GM18505 (cell line): Measurements from ENCODE around the gene LRRC28.
"Not testable (repeated sequence)": the region's sequence is repeated elsewhere in the genome, so short reads cannot be mapped to it uniquely, and the experiment has no call there.

Experiments used
- ATAC-seq: cut with Tn5 transposase; IDR thresholded peaks from one replicate; pipeline ENCODE4 v1.9.1; 2021; ENCODE audit not compliant: unreplicated experiment
- POLR2A ChIP-seq: IDR thresholded peaks from 4 replicates; pipeline ENCODE4 v1.6.1; 2011; ENCODE audit warnings: borderline replicate concordance; ENCODE audit not compliant: insufficient read depth, insufficient read length; ENCODE audit errors: extremely low read depth

LRRC28 gene

GRCh38 chr15:99250857-99251841, at the start of gene LRRC28:
Gene LRRC28, plus strand, starts transcription at chr15:99251481. Its CDS starts 4,477 bp downstream, at chr15:99255958.
- peak; percentile 92 for TF ChIP-seq POLR2A
- ATAC-seq, result peak; percentile 94

GRCh38 chr15:99202176-99202552, 49.1 kb upstream of the LRRC28 start:
- no peak for TF ChIP-seq POLR2A
- no peak for ATAC-seq

- no peak for TF ChIP-seq POLR2A
- no peak for ATAC-seq
Observed at GRCh38 chr15:99207672-99208071, 43.6 kb upstream of the LRRC28 start.

GRCh38 chr15:99209326-99209725, 42.0 kb upstream of the LRRC28 start:
- TF ChIP-seq POLR2A, result no peak
- no peak for ATAC-seq

- no peak for TF ChIP-seq POLR2A
- no peak for ATAC-seq
Observed at GRCh38 chr15:99210334-99210733, 40.9 kb upstream of the LRRC28 start.

GRCh38 chr15:99211926-99212325, 39.4 kb upstream of the LRRC28 start:
- ATAC-seq, result no peak
- no peak for TF ChIP-seq POLR2A

GRCh38 chr15:99212406-99212805, 38.9 kb upstream of the LRRC28 start:
- ATAC-seq, result no peak
- TF ChIP-seq POLR2A, result no peak

GRCh38 chr15:99213187-99213811, 38.0 kb upstream of the LRRC28 start:
- ATAC-seq, result no peak
- no peak for TF ChIP-seq POLR2A

GRCh38 chr15:99224372-99225214, 26.7 kb upstream of the LRRC28 start:
- ATAC-seq, result no peak
- no peak for TF ChIP-seq POLR2A

GRCh38 chr15:99226802-99227201, 24.5 kb upstream of the LRRC28 start:
- no peak for TF ChIP-seq POLR2A
- ATAC-seq, result no peak

GRCh38 chr15:99228120-99228770, 23.0 kb upstream of the LRRC28 start:
- TF ChIP-seq POLR2A, result no peak
- no peak for ATAC-seq

GRCh38 chr15:99230867-99231266, 20.4 kb upstream of the LRRC28 start:
- ATAC-seq, result no peak
- TF ChIP-seq POLR2A, result no peak

GRCh38 chr15:99232740-99233139, 18.5 kb upstream of the LRRC28 start:
- ATAC-seq, result no peak
- no peak for TF ChIP-seq POLR2A

GRCh38 chr15:99234160-99234559, 17.1 kb upstream of the LRRC28 start:
- ATAC-seq, result not testable (repeated sequence)
